Measurements from ENCODE around the gene IRAK1. TPM values are rescaled to one million over a fixed set of nuclear protein-coding genes. Genes with fewer than 3 reads are reported as not detected.
"Not testable (repeated sequence)": the region's sequence is repeated elsewhere in the genome, so short reads cannot be mapped to it uniquely, and the experiment has no call there.

Gene IRAK1
- total and polyA plus RNA-seq, 12 donors: 18.2 to 59.0 (median 27.1) TPM

DNA sequence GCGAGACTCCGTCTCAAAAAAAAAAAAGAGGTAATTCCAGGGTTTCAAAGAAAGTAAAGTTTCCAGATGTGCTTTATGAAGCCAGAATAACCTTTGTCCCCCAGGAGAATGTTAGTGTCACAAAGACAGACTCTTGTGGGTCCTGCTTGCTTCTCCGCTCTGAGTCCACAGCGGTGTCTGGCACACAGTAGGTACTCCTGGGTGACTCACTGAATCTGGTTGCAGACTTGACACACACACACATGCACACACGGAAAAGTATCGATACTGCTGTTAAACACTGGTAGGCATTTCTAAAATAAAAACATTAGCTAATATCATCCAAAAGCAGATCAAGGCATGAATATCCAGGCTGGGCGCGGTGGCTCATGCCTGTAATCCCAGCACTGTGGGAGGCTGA, 24.2 kb downstream of the IRAK1 start:
- TF ChIP-seq, protein P1, sequence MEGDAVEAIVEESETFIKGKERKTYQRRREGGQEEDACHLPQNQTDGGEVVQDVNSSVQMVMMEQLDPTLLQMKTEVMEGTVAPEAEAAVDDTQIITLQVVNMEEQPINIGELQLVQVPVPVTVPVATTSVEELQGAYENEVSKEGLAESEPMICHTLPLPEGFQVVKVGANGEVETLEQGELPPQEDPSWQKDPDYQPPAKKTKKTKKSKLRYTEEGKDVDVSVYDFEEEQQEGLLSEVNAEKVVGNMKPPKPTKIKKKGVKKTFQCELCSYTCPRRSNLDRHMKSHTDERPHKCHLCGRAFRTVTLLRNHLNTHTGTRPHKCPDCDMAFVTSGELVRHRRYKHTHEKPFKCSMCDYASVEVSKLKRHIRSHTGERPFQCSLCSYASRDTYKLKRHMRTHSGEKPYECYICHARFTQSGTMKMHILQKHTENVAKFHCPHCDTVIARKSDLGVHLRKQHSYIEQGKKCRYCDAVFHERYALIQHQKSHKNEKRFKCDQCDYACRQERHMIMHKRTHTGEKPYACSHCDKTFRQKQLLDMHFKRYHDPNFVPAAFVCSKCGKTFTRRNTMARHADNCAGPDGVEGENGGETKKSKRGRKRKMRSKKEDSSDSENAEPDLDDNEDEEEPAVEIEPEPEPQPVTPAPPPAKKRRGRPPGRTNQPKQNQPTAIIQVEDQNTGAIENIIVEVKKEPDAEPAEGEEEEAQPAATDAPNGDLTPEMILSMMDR (IDR thresholded peaks at IDR 0.05): no peak
- H3K36me3 ChIP-seq: no peaks in the 10 kb centered on the region
- no peak overlapping the region for H3K4me3 ChIP-seq
- DNase-seq (no peak), ATAC-seq (no peak)
- H3K9me3 ChIP-seq: no peaks in the 10 kb centered on the region
- intact Hi-C loops (cut with DNase I): no loop called here
- peaks cover 0 to 75% (median 0%) of the 10 kb centered on the region in 7 donors for H3K27me3 ChIP-seq
- 96 to 97% methylated on average over 8 of the region's 8 CpGs for WGBS, 2 donors
- H3K4me1 ChIP-seq: peaks cover 0 to 7% (median 0%) of the 10 kb centered on the region in 9 donors
- no peak overlapping the region for H3K27ac ChIP-seq

- H3K36me3 ChIP-seq; H3K4me1 ChIP-seq; ATAC-seq; DNase-seq; H3K4me3 ChIP-seq; intact Hi-C loops (cut with DNase I); H3K9me3 ChIP-seq; H3K27ac ChIP-seq: not testable (repeated sequence)
- WGBS, 2 donors: 86 to 88% methylated on average over 1 to 4 of the region's 5 CpGs
- H3K27me3 ChIP-seq: peaks cover 0 to 75% (median 0%) of the 10 kb centered on the region in 7 donors
These were observed 25.3 kb downstream of the IRAK1 start for GRCh38 chrX:153994398-153994797.

- DNase-seq: no peak
- Histone ChIP-seq H3K27me3 (peaks cover 0 to 73% (median 0%) of the 10 kb centered on the region in 7 donors), H3K36me3 (no peaks in the 10 kb centered on the region), H3K27ac (no peak overlapping the region), H3K9me3 (peaks cover 0 to 3% (median 0%) of the 10 kb centered on the region in 11 donors), H3K4me3 (no peak overlapping the region), H3K4me1 (no peaks in the 10 kb centered on the region)
- ATAC-seq: no peak
- 85 to 88% methylated on average over 9 to 10 of the region's 10 CpGs for WGBS, 2 donors
- intact Hi-C loops (cut with DNase I): no loop called here
- TF ChIP-seq, protein P1 (IDR thresholded peaks at IDR 0.05): no peak
These were observed 25.7 kb downstream of the IRAK1 start for GRCh38 chrX:153993978-153994377.

DNA sequence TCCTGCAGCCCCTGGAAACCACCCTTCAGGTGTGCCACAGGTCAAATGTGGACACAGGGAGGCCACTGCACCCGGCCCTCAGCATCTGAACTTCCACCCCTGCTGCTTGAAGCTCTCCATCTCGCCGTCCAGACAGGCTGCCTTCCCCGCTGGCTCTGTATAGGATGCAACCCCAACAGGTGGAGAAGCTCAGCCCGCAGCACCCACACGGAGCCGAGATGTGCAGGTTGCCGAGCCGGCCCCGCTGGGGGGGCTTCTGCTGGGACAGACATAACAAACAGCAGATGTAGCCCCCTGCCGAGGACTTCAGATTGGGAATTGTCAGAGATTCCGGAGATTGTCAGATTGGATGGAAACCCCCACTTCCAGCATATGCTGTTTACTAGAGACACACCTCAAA, 26.6 kb downstream of the IRAK1 start:
- WGBS, 2 donors: 87 to 88% methylated on average over 12 of the region's 12 CpGs
- ATAC-seq (no peak), DNase-seq (no peak)
- Histone ChIP-seq H3K4me1 (no peaks in the 10 kb centered on the region), H3K27me3 (peaks cover 0 to 70% (median 0%) of the 10 kb centered on the region in 7 donors), H3K36me3 (no peaks in the 10 kb centered on the region), H3K9me3 (peaks cover 0 to 3% (median 0%) of the 10 kb centered on the region in 11 donors), H3K27ac (no peak overlapping the region), H3K4me3 (no peak overlapping the region)
- intact Hi-C loops (cut with DNase I): no loop called here
- TF ChIP-seq, protein P1 (IDR thresholded peaks at IDR 0.05): no peak

DNA sequence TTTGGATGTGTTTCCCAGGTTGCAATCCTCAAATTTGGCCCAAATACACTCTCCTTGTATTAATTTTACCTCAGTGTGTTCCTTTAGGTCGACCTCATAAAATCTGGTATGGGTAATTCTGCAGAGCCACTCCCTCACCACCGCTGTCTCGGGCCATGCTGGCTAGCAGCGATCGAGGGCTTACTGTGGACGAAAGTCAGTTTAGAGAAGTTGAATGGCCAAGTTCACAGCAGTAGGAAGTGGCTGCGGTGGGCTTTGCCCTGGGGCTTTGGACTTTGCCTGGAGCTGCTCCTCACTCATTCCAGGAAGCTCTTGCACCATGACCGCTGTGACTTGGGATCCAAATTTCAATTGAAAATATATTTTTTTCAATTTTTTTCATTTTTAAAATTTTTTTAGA, 27.5 kb downstream of the IRAK1 start:
- no peaks in the 10 kb centered on the region for H3K36me3 ChIP-seq
- intact Hi-C loops (cut with DNase I): no loop called here
- peaks cover 0 to 69% (median 0%) of the 10 kb centered on the region in 7 donors for H3K27me3 ChIP-seq
- no peak overlapping the region for H3K4me3 ChIP-seq
- no peaks in the 10 kb centered on the region for H3K4me1 ChIP-seq
- H3K27ac ChIP-seq: no peak overlapping the region
- no peak for ATAC-seq
- WGBS, 2 donors: 86 to 90% methylated on average over 8 of the region's 8 CpGs
- DNase-seq: no peak
- TF ChIP-seq, protein P1 (IDR thresholded peaks at IDR 0.05): no peak
- peaks cover 0 to 3% (median 0%) of the 10 kb centered on the region in 11 donors for H3K9me3 ChIP-seq

All from heart right ventricle (tissue), 16 donors.